Muscle of leg (tissue), 11 donors: ENCODE results near the gene KCNB1. TPM values are rescaled to one million over a fixed set of nuclear protein-coding genes. Genes with fewer than 3 reads are reported as not detected.
A peak's percentile ranks its signal among the peaks of the same experiment; 100 is the strongest.

Source experiments
- DNase-seq: peaks from one replicate; pipeline ENCODE4 v3.0.0; 2013
- H3K27ac ChIP-seq: one replicate; pipeline ENCODE4 v1.5.1; 2013; ENCODE audit warnings: mild to moderate bottlenecking, low read length, control low read depth
- H3K27me3 ChIP-seq: one replicate; pipeline ENCODE4 v1.6.1; 2013; ENCODE audit warnings: low read length; ENCODE audit not compliant: control insufficient read depth, insufficient read depth
- H3K36me3 ChIP-seq: one replicate; pipeline ENCODE4 v1.6.1; 2013; ENCODE audit warnings: low read length; ENCODE audit not compliant: control insufficient read depth, insufficient read depth
- H3K4me1 ChIP-seq: one replicate; pipeline ENCODE4 v1.6.1; 2013; ENCODE audit warnings: low read length; ENCODE audit not compliant: control insufficient read depth, insufficient read depth
- H3K4me3 ChIP-seq: one replicate; pipeline ENCODE4 v1.5.1; 2013; ENCODE audit warnings: low read length, control low read depth
- H3K9me3 ChIP-seq: replicated peaks from 2 replicates; pipeline ENCODE4 v1.6.1; 2013; ENCODE audit warnings: low read depth, low read length; ENCODE audit not compliant: control insufficient read depth
- WGBS: methylation state at CpG from one replicate; pipeline ENCODE4 v1.1.5; 2013; ENCODE audit warnings: missing lambda C conversion rate; ENCODE audit not compliant: insufficient coverage; 5-methylcytosine and 5-hydroxymethylcytosine counted together
- polyA plus RNA-seq, 8 donors: library from polyadenylated mRNA; unstranded; fragments of 120-200 nt; gene quantifications; one replicate each; pipeline versions ENCODE4 v1.2.1 to v1.2.3, GENCODE V29; 2013; ENCODE audit warnings: inconsistent platforms in 1 of 8, low replicate concordance in 1 of 8; ENCODE audit not compliant: insufficient read length in 8 of 8, insufficient read depth in 1 of 8
- total RNA-seq: library from RNA; stranded (reverse); fragments of 120-200 nt; gene quantifications from one replicate; pipeline ENCODE4 v1.2.4, GENCODE V29; 2013

The KCNB1 gene
- total and polyA plus RNA-seq, 9 donors, result 2.7 to 8.7 (median 5.4) TPM

GRCh38 chr20:49399329-49399728 lies 83.1 kb downstream of the KCNB1 start:
- Histone ChIP-seq H3K4me1 (peaks cover 17% of the 10 kb centered on the region), H3K36me3 (no peaks in the 10 kb centered on the region), H3K27me3 (no peaks in the 10 kb centered on the region), H3K9me3 (no peaks in the 10 kb centered on the region), H3K4me3 (no peak overlapping the region), H3K27ac (no peak overlapping the region)
- peak; percentile 31 for DNase-seq
- WGBS, result 63% methylated on average over 2 of the region's 5 CpGs

- Histone ChIP-seq H3K36me3 (no peaks in the 10 kb centered on the region), H3K27me3 (no peaks in the 10 kb centered on the region), H3K4me3 (no peak overlapping the region), H3K9me3 (no peaks in the 10 kb centered on the region), H3K4me1 (peaks cover 17% of the 10 kb centered on the region), H3K27ac (no peak overlapping the region)
- 81% methylated on average over 3 of the region's 4 CpGs for WGBS
- no peak for DNase-seq
Measured at GRCh38 chr20:49398401-49399144, 83.9 kb downstream of the KCNB1 start.

- peak; percentile 34 for DNase-seq
Measured at GRCh38 chr20:49397525-49397924, 84.9 kb downstream of the KCNB1 start.

GRCh38 chr20:49396230-49396629 lies 86.2 kb downstream of the KCNB1 start:
- Histone ChIP-seq H3K36me3 (no peaks in the 10 kb centered on the region), H3K27ac (no peak overlapping the region), H3K4me3 (no peak overlapping the region), H3K9me3 (no peaks in the 10 kb centered on the region), H3K4me1 (peaks cover 17% of the 10 kb centered on the region), H3K27me3 (no peaks in the 10 kb centered on the region)
- DNase-seq, result no peak
- 94% methylated on average over 3 of the region's 7 CpGs for WGBS

More at GRCh38 chr20:49397525-49397924, 84.9 kb downstream of the KCNB1 start:
- Histone ChIP-seq H3K9me3 (no peaks in the 10 kb centered on the region), H3K4me3 (no peak overlapping the region), H3K27ac (no peak overlapping the region), H3K27me3 (no peaks in the 10 kb centered on the region), H3K36me3 (no peaks in the 10 kb centered on the region), H3K4me1 (peaks cover 17% of the 10 kb centered on the region)
- WGBS, result 63% methylated on average over 3 of the region's 6 CpGs

GRCh38 chr20:49395659-49396058 lies 86.8 kb downstream of the KCNB1 start:
- no peaks in the 10 kb centered on the region for H3K27me3 ChIP-seq
- no peaks in the 10 kb centered on the region for H3K36me3 ChIP-seq
- H3K9me3 ChIP-seq, result no peaks in the 10 kb centered on the region
- no peak for DNase-seq
- H3K4me3 ChIP-seq, result no peak overlapping the region
- H3K4me1 ChIP-seq, result peaks cover 15% of the 10 kb centered on the region
- 89% methylated on average over 11 of the region's 11 CpGs for WGBS
- H3K27ac ChIP-seq, result no peak overlapping the region

- no peak overlapping the region for H3K27ac ChIP-seq
- H3K27me3 ChIP-seq, result no peaks in the 10 kb centered on the region
- DNase-seq, result peak; percentile 74
- no peaks in the 10 kb centered on the region for H3K36me3 ChIP-seq
- no peaks in the 10 kb centered on the region for H3K9me3 ChIP-seq
- no peak overlapping the region for H3K4me3 ChIP-seq
- WGBS, result 37% methylated on average over 14 of the region's 14 CpGs
- H3K4me1 ChIP-seq, result peaks cover 12% of the 10 kb centered on the region
Measured at GRCh38 chr20:49395183-49395582, 87.3 kb downstream of the KCNB1 start.

GRCh38 chr20:49394757-49395156 lies 87.7 kb downstream of the KCNB1 start:
- Histone ChIP-seq H3K9me3 (no peaks in the 10 kb centered on the region), H3K27ac (no peak overlapping the region), H3K4me3 (no peak overlapping the region), H3K4me1 (peaks cover 12% of the 10 kb centered on the region), H3K36me3 (no peaks in the 10 kb centered on the region), H3K27me3 (no peaks in the 10 kb centered on the region)
- DNase-seq, result no peak
- WGBS, result 53% methylated on average over 8 of the region's 8 CpGs

GRCh38 chr20:49394264-49394663 lies 88.2 kb downstream of the KCNB1 start:
- Histone ChIP-seq H3K27ac (no peak overlapping the region), H3K27me3 (no peaks in the 10 kb centered on the region), H3K36me3 (no peaks in the 10 kb centered on the region), H3K4me1 (peaks cover 13% of the 10 kb centered on the region), H3K4me3 (no peak overlapping the region), H3K9me3 (no peaks in the 10 kb centered on the region)
- DNase-seq, result peak; percentile 35
- 94% methylated on average over 2 of the region's 4 CpGs for WGBS

- H3K4me3 ChIP-seq, result no peak overlapping the region
- no peak for DNase-seq
- no peaks in the 10 kb centered on the region for H3K9me3 ChIP-seq
- no peaks in the 10 kb centered on the region for H3K36me3 ChIP-seq
- WGBS, result no CpG with 5 or more reads among the region's 1 CpG
- H3K4me1 ChIP-seq, result peaks cover 16% of the 10 kb centered on the region
- no peaks in the 10 kb centered on the region for H3K27me3 ChIP-seq
- no peak overlapping the region for H3K27ac ChIP-seq
Measured at GRCh38 chr20:49393803-49394202, 88.7 kb downstream of the KCNB1 start.

- no peak overlapping the region for H3K4me3 ChIP-seq
- H3K9me3 ChIP-seq, result no peaks in the 10 kb centered on the region
- peaks cover 15% of the 10 kb centered on the region for H3K4me1 ChIP-seq
- H3K36me3 ChIP-seq, result no peaks in the 10 kb centered on the region
- WGBS, result no CpG with 5 or more reads among the region's 4 CpGs
- H3K27me3 ChIP-seq, result no peaks in the 10 kb centered on the region
- DNase-seq, result no peak
- no peak overlapping the region for H3K27ac ChIP-seq
Measured at GRCh38 chr20:49392745-49393144, 89.7 kb downstream of the KCNB1 start.
